GM12878 (cell line): ENCODE results near the gene SHC2. TPM values are rescaled to one million over a fixed set of nuclear protein-coding genes. Genes with fewer than 3 reads are reported as not detected.

Experiments used
- ATAC-seq: fragments of 200-7000 bp; cut with Tn5 transposase; 3 replicates; pipeline ENCODE4 v1.9.1; 2020; ENCODE audit warnings: mild to moderate bottlenecking, moderate library complexity
- BruUV-seq: library from RNA; stranded (reverse); fragments of 400-500 nt; replicated peaks from 2 replicates; lab custom pipeline; 2021; lab: Mats Ljungman, UMichigan
- CTCF ChIA-PET: fragments of 300-600 bp; sonication (Branson Sonifier 250); formaldehyde crosslinking; extraction: SDS; loops from one replicate; lab custom pipeline; 2021; ENCODE audit warnings: inconsistent platforms; lab: Yijun Ruan, JAX
- POLR2A ChIA-PET: fragments of 350-600 bp; formaldehyde crosslinking; extraction: SDS; loops from one replicate; lab custom pipeline; 2021; ENCODE audit warnings: inconsistent platforms; lab: Charles Lee
- RAD21 ChIA-PET: fragments of 300-600 bp; sonication (Branson Sonifier 250); formaldehyde crosslinking; loops from one replicate; lab custom pipeline; 2023; ENCODE audit warnings: antibody characterized with exemption; ENCODE audit not compliant: unreplicated experiment; lab: Charles Lee
- SMC1A ChIA-PET: fragments of 300-600 bp; sonication (Branson Sonifier 250); formaldehyde crosslinking; loops from one replicate; lab custom pipeline; 2023; ENCODE audit not compliant: unreplicated experiment, uncharacterized antibody; lab: Charles Lee
- DNase-seq: peaks from one replicate; pipeline ENCODE4 v3.0.0-alpha.2; 2011; ENCODE audit warnings: low read depth, low spot score
- FAIRE-seq: peaks from 3 replicates; lab custom pipeline; 2011; peaks lifted over from hg19 to GRCh38; lab: Jason Lieb, UNC
- H2AFZ ChIP-seq: 2 replicates; pipeline ENCODE4 v1.6.0; 2011; ENCODE audit warnings: low read depth, low read length, control low read depth; ENCODE audit not compliant: control insufficient read depth
- H3K27ac ChIP-seq: 2 replicates; pipeline ENCODE4 v1.5.1; 2011; ENCODE audit warnings: control low read depth; ENCODE audit not compliant: control insufficient read depth, insufficient read depth
- H3K27me3 ChIP-seq, 2 experiments: replicated peaks in 1 of 2; 2 replicates each; pipeline versions ENCODE4 v1.6.0 to v1.6.1; 2011; ENCODE audit warnings: low read length in 1 of 2; ENCODE audit not compliant: control insufficient read depth in 2 of 2, insufficient read depth in 2 of 2
- H3K36me3 ChIP-seq, 2 experiments: 2 replicates each; pipeline ENCODE4 v1.5.1; 2011; ENCODE audit warnings: low read length in 1 of 2; ENCODE audit not compliant: control insufficient read depth in 2 of 2, insufficient read depth in 2 of 2
- H3K4me1 ChIP-seq: 2 replicates; pipeline ENCODE4 v1.6.1; 2011; ENCODE audit warnings: mild to moderate bottlenecking, low read length, moderate library complexity, mixed read lengths; ENCODE audit not compliant: control insufficient read depth, insufficient read depth
- H3K4me2 ChIP-seq: 2 replicates; pipeline ENCODE4 v1.6.0; 2011; ENCODE audit warnings: control low read depth; ENCODE audit not compliant: control insufficient read depth, insufficient read depth
- H3K4me3 ChIP-seq: fragments of 200-600 bp; sonication (generic); 2 replicates; pipeline ENCODE4 v1.5.1; 2016
- H3K79me2 ChIP-seq: 2 replicates; pipeline ENCODE4 v1.6.0; 2011; ENCODE audit warnings: low read length; ENCODE audit not compliant: control insufficient read depth, insufficient read depth
- H3K9ac ChIP-seq: 2 replicates; pipeline ENCODE4 v1.8.0; 2011; ENCODE audit warnings: low read length, control low read depth, mixed read lengths; ENCODE audit not compliant: control insufficient read depth, insufficient read depth
- H3K9me3 ChIP-seq: replicated peaks from 3 replicates; pipeline ENCODE4 v1.5.1; 2011; ENCODE audit warnings: mild to moderate bottlenecking, low read length; ENCODE audit not compliant: control insufficient read depth, insufficient read depth
- H4K20me1 ChIP-seq: 2 replicates; pipeline ENCODE4 v1.6.0; 2011; ENCODE audit not compliant: control insufficient read depth, insufficient read depth
- CREB1 ChIP-seq: IDR thresholded peaks from 2 replicates; pipeline ENCODE4 v1.6.1; 2012; ENCODE audit warnings: low read depth, mild to moderate bottlenecking, inconsistent platforms
- EGR1 ChIP-seq, 2 experiments: IDR thresholded peaks; 1 replicate in 1 of 2; 2 replicates in 1 of 2; pipeline ENCODE4 v1.6.1; 2011 to 2012; ENCODE audit warnings: low read depth in 2 of 2, low read length in 2 of 2, borderline replicate concordance in 1 of 2, mild to moderate bottlenecking in 1 of 2, moderate library complexity in 1 of 2
- HDAC2 ChIP-seq: fragments of 200-600 bp; sonication (generic); IDR thresholded peaks from 2 replicates; pipeline ENCODE4 v1.6.1; 2017
- LARP7 ChIP-seq: fragments of 450-650 bp; IDR thresholded peaks from 2 replicates; pipeline ENCODE4 v1.6.1; 2017; ENCODE audit warnings: mild to moderate bottlenecking
- MEF2A ChIP-seq: IDR thresholded peaks from 2 replicates; pipeline ENCODE4 v1.6.1; 2011; ENCODE audit warnings: low read depth, mild to moderate bottlenecking, low read length, moderate library complexity; ENCODE audit not compliant: insufficient read depth
- NFIC ChIP-seq: IDR thresholded peaks from 2 replicates; pipeline ENCODE4 v1.6.1; 2012; ENCODE audit warnings: low read depth, mild to moderate bottlenecking, inconsistent platforms, low read length, moderate library complexity
- NR2C2 ChIP-seq: IDR thresholded peaks from 2 replicates; pipeline ENCODE4 v1.6.1; 2011; ENCODE audit warnings: borderline replicate concordance, low read depth; ENCODE audit not compliant: control insufficient read depth, insufficient read length
- TCF12 ChIP-seq: IDR thresholded peaks from 2 replicates; pipeline ENCODE4 v1.6.1; 2011; ENCODE audit warnings: low read depth, mild to moderate bottlenecking, low read length
- YBX1 ChIP-seq: fragments of 450-650 bp; IDR thresholded peaks from 2 replicates; pipeline ENCODE4 v1.6.1; 2016; ENCODE audit warnings: antibody characterized with exemption
- WGBS: methylation state at CpG from one replicate; pipeline ENCODE4 v1.1.6; 2016; ENCODE audit warnings: low lambda C conversion rate; ENCODE audit not compliant: insufficient replicate concordance, insufficient coverage; ENCODE audit errors: missing lambda C conversion rate; 5-methylcytosine and 5-hydroxymethylcytosine counted together
- in situ Hi-C: fragments of 300-500 bp; cut with MboI; formaldehyde crosslinking; loops from 9 replicates; pipeline ENCODE4 v1.14.3; 2018; ENCODE audit warnings: mixed read lengths
- intact Hi-C: fragments of 100-400 bp; cut with micrococcal nuclease; formaldehyde crosslinking; loops from one replicate; pipeline ENCODE4 v1.14.2; 2022; ENCODE audit not compliant: unreplicated experiment
- polyA plus RNA-seq, 11 experiments: library from polyadenylated mRNA; depleted of rRNA in 4 of 11; unstranded in 6 of 11; stranded (reverse) in 5 of 11; fragments of >200 nt; fragmentation: Nextera tagmentation in 4 of 11; fragmentation: Illumina TruSeq in 1 of 11; extraction: Ambion mirVana in 4 of 11; extraction: Trizol in 1 of 11; gene quantifications; 1 replicate in 1 of 11; 2 replicates in 10 of 11; pipeline versions ENCODE4 v1.2.1 to v1.2.3, GENCODE V29; 2011 to 2016; ENCODE audit warnings: inconsistent platforms in 2 of 11, missing spikeins in 2 of 11, low read depth in 1 of 11
- total RNA-seq, 4 experiments: library from RNA; depleted of rRNA in 3 of 4; stranded (reverse); fragments of >200 nt in 3 of 4; fragmentation: Illumina TruSeq in 1 of 4; extraction: Trizol in 1 of 4; gene quantifications; 2 replicates each; pipeline versions ENCODE4 v1.2.1 to v1.2.3, GENCODE V29; 2013 to 2021
- TF ChIP-seq, protein P1 (sequence below): fragments of 450-650 bp; IDR thresholded peaks from 2 replicates; pipeline ENCODE4 v1.6.1; 2016; ENCODE audit warnings: mild to moderate bottlenecking
- TF ChIP-seq, protein P2 (sequence below): IDR thresholded peaks from 2 replicates; pipeline ENCODE4 v1.6.1; 2011; ENCODE audit warnings: mild to moderate bottlenecking, low read depth, low read length, moderate library complexity; ENCODE audit not compliant: insufficient replicate concordance
- TF ChIP-seq, protein P3 (sequence below): fragments of 450-650 bp; IDR thresholded peaks from 2 replicates; pipeline ENCODE4 v1.6.1; 2017; ENCODE audit warnings: low read depth, mild to moderate bottlenecking, moderate library complexity

The SHC2 gene
- total and polyA plus RNA-seq, 10 of the 15 experiments (the other 5 are each of a cell fraction or from before 2014, with no cell fraction given): 0.08 TPM; not detected in 9

DNA sequence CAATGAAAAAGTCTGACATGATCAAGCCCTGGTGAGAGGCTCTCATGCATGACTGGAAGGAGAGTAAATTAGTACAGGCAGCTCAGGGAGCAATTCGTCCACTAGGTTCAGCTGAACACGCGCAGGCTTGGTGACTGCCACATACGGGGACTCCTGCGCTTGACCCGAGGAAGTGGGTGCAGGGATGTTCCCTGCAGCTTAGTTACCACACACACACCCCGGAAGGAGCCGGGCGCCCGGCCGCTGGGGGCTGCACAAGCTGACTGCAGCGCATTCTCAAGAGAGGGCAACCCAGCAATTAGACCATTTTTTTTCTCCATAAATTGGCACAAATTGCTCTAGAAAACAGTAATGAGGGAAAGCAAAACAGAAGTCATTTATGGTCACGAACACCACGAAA, 93.3 kb downstream of the SHC2 start:
- no peaks in the 10 kb centered on the region for H3K9me3 ChIP-seq
- ChIA-PET RAD21 (no interaction called here), CTCF (no interaction called here), POLR2A (no interaction called here), SMC1A (no interaction called here)
- H2AFZ ChIP-seq: no peak overlapping the region
- no peak overlapping the region for H3K4me2 ChIP-seq
- no peaks in the 10 kb centered on the region for H3K4me1 ChIP-seq
- in situ Hi-C loops: no loop called here
- no peaks in the 10 kb centered on the region for H3K79me2 ChIP-seq
- no peak for DNase-seq
- FAIRE-seq: no peak
- H3K4me3 ChIP-seq: no peak overlapping the region
- no TSS peak for BruUV-seq
- no peaks in the 10 kb centered on the region for H3K36me3 ChIP-seq
- no peaks in the 10 kb centered on the region for H4K20me1 ChIP-seq
- H3K9ac ChIP-seq: no peak overlapping the region
- no peaks in the 10 kb centered on the region for H3K27me3 ChIP-seq
- TF ChIP-seq CREB1: no peak
- TF ChIP-seq MEF2A: no peak
- no peak for TF ChIP-seq NFIC
- TF ChIP-seq EGR1 (IDR thresholded peaks at IDR 0.05; ENCODE audit: borderline replicate concordance in 1 of 2, low read depth in 2 of 2, low read length in 2 of 2): no peak
- TF ChIP-seq YBX1: no peak
- TF ChIP-seq, protein P1, sequence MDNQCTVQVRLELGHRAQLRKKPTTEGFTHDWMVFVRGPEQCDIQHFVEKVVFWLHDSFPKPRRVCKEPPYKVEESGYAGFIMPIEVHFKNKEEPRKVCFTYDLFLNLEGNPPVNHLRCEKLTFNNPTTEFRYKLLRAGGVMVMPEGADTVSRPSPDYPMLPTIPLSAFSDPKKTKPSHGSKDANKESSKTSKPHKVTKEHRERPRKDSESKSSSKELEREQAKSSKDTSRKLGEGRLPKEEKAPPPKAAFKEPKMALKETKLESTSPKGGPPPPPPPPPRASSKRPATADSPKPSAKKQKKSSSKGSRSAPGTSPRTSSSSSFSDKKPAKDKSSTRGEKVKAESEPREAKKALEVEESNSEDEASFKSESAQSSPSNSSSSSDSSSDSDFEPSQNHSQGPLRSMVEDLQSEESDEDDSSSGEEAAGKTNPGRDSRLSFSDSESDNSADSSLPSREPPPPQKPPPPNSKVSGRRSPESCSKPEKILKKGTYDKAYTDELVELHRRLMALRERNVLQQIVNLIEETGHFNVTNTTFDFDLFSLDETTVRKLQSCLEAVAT: no peak
- TF ChIP-seq NR2C2: no peak
- TF ChIP-seq, protein P2, sequence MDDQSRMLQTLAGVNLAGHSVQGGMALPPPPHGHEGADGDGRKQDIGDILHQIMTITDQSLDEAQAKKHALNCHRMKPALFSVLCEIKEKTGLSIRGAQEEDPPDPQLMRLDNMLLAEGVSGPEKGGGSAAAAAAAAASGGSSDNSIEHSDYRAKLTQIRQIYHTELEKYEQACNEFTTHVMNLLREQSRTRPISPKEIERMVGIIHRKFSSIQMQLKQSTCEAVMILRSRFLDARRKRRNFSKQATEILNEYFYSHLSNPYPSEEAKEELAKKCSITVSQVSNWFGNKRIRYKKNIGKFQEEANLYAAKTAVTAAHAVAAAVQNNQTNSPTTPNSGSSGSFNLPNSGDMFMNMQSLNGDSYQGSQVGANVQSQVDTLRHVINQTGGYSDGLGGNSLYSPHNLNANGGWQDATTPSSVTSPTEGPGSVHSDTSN: no peak
- no peak for TF ChIP-seq LARP7
- no peak for TF ChIP-seq HDAC2
- TF ChIP-seq, protein P3, sequence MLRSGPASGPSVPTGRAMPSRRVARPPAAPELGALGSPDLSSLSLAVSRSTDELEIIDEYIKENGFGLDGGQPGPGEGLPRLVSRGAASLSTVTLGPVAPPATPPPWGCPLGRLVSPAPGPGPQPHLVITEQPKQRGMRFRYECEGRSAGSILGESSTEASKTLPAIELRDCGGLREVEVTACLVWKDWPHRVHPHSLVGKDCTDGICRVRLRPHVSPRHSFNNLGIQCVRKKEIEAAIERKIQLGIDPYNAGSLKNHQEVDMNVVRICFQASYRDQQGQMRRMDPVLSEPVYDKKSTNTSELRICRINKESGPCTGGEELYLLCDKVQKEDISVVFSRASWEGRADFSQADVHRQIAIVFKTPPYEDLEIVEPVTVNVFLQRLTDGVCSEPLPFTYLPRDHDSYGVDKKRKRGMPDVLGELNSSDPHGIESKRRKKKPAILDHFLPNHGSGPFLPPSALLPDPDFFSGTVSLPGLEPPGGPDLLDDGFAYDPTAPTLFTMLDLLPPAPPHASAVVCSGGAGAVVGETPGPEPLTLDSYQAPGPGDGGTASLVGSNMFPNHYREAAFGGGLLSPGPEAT: no peak
- no peak for TF ChIP-seq TCF12
- 69% methylated on average over 14 of the region's 14 CpGs for WGBS
- intact Hi-C loops: no loop called here
- ATAC-seq: no peak
- H3K27ac ChIP-seq: no peak overlapping the region
